Activated CD8-positive, alpha-beta memory T cell treated with anti-CD3 and anti-CD28 coated beads for 1 hour (primary cell): ENCODE data around the gene PPP1R26.
"Not testable (repeated sequence)": the region's sequence is repeated elsewhere in the genome, so short reads cannot be mapped to it uniquely, and the experiment has no call there.

Experiments
- DNase-seq, 2 donors: peaks; one replicate each; pipeline ENCODE4 v3.0.0-alpha.2; 2020; ENCODE audit warnings: low read depth in 1 of 2; ENCODE audit errors: extremely low read depth in 1 of 2

The PPP1R26 gene

GRCh38 chr9:135502873-135503321, 23.3 kb downstream of the PPP1R26 start:
- no peak for DNase-seq

- DNase-seq = no peak
These were observed 24.0 kb downstream of the PPP1R26 start for GRCh38 chr9:135503371-135504261.

GRCh38 chr9:135504262-135505243, 25.0 kb downstream of the PPP1R26 start:
- peak in 1 of 2 donors; percentile 49 for DNase-seq

GRCh38 chr9:135505406-135506187, 26.0 kb downstream of the PPP1R26 start:
- DNase-seq = no peak

GRCh38 chr9:135506327-135507103, 26.9 kb downstream of the PPP1R26 start:
- no peak for DNase-seq

- no peak for DNase-seq
These were observed 27.8 kb downstream of the PPP1R26 start for GRCh38 chr9:135507104-135508035.

- no peak for DNase-seq
These were observed 28.7 kb downstream of the PPP1R26 start for GRCh38 chr9:135508211-135508820.

GRCh38 chr9:135509458-135509857, 29.9 kb downstream of the PPP1R26 start:
- no peak for DNase-seq

- DNase-seq = no peak
These were observed 32.6 kb downstream of the PPP1R26 start for GRCh38 chr9:135512241-135512603.

- no peak for DNase-seq
These were observed 33.3 kb downstream of the PPP1R26 start for GRCh38 chr9:135512904-135513303.

GRCh38 chr9:135513351-135513846, 33.8 kb downstream of the PPP1R26 start:
- no peak for DNase-seq

GRCh38 chr9:135513906-135514305, 34.3 kb downstream of the PPP1R26 start:
- not testable (repeated sequence) for DNase-seq

GRCh38 chr9:135514342-135515082, 34.9 kb downstream of the PPP1R26 start:
- no peak for DNase-seq

- no peak for DNase-seq
These were observed 35.7 kb downstream of the PPP1R26 start for GRCh38 chr9:135515083-135515951.

- DNase-seq = no peak
These were observed 36.7 kb downstream of the PPP1R26 start for GRCh38 chr9:135516132-135516860.

- DNase-seq = no peak
These were observed 37.8 kb downstream of the PPP1R26 start for GRCh38 chr9:135517407-135517822.
